HepG2 (cell line): ENCODE data around the gene CA10. TPM values are rescaled to one million over a fixed set of nuclear protein-coding genes. Genes with fewer than 3 reads are reported as not detected.

ENCODE experiments used
- FOXJ3 ChIP-seq: sonication (generic); formaldehyde crosslinking; IDR thresholded peaks from 2 replicates; pipeline ENCODE4 v1.4.0; 2020; ENCODE audit warnings: missing genetic modification reagents, mild to moderate bottlenecking, borderline replicate concordance
- JUN ChIP-seq: sonication (generic); formaldehyde crosslinking; IDR thresholded peaks from 2 replicates; pipeline ENCODE4 v1.4.0; 2020; ENCODE audit warnings: mild to moderate bottlenecking, missing genetic modification reagents
- PPARG ChIP-seq: conservative IDR thresholded peaks from 2 replicates; pipeline ENCODE4 v1.6.1; 2016; ENCODE audit warnings: missing biosample characterization, missing genetic modification reagents
- RFX1 ChIP-seq: fragments of 450-650 bp; IDR thresholded peaks from 2 replicates; pipeline ENCODE4 v1.6.1; 2017
- STAG1 ChIP-seq: sonication (generic); formaldehyde crosslinking; IDR thresholded peaks from 2 replicates; pipeline ENCODE4 v1.4.0; 2020; ENCODE audit warnings: missing genetic modification reagents
- TARDBP ChIP-seq: sonication (generic); formaldehyde crosslinking; IDR thresholded peaks from 2 replicates; pipeline ENCODE4 v1.8.0; 2022; ENCODE audit warnings: mild to moderate bottlenecking, missing genetic modification reagents
- ZBTB40 ChIP-seq, 2 experiments: fragments of 450-650 bp in 1 of 2; sonication (generic) in 1 of 2; formaldehyde crosslinking in 1 of 2; IDR thresholded peaks; 2 replicates each; pipeline versions ENCODE4 v1.6.1 to v1.8.0; 2016 to 2022; ENCODE audit warnings: antibody characterized with exemption in 1 of 2, mild to moderate bottlenecking in 1 of 2, missing genetic modification reagents in 1 of 2
- ZBTB7B ChIP-seq: sonication (generic); formaldehyde crosslinking; IDR thresholded peaks from 2 replicates; pipeline ENCODE4 v1.4.0; 2020; ENCODE audit warnings: missing genetic modification reagents
- ZKSCAN1 ChIP-seq: fragments of 150-350 bp; IDR thresholded peaks from 2 replicates; pipeline ENCODE4 v1.6.1; 2014; ENCODE audit warnings: low read length
- ZMAT3 ChIP-seq: sonication (generic); formaldehyde crosslinking; conservative IDR thresholded peaks from 2 replicates; pipeline ENCODE4 v1.7.0; 2021; ENCODE audit warnings: missing genetic modification reagents
- ZNF235 ChIP-seq: sonication (generic); formaldehyde crosslinking; IDR thresholded peaks from 2 replicates; pipeline ENCODE4 v1.8.1; 2023; ENCODE audit warnings: mild to moderate bottlenecking, missing genetic modification reagents, borderline replicate concordance
- ZNF674 ChIP-seq: sonication (generic); formaldehyde crosslinking; IDR thresholded peaks from 2 replicates; pipeline ENCODE4 v1.5.0; 2020; ENCODE audit warnings: low read depth, mild to moderate bottlenecking, missing genetic modification reagents
- ZNF878 ChIP-seq: sonication (generic); formaldehyde crosslinking; IDR thresholded peaks from 2 replicates; pipeline ENCODE4 v1.8.1; 2023; ENCODE audit warnings: mild to moderate bottlenecking, missing genetic modification reagents, moderate library complexity
- polyA plus RNA-seq, 8 experiments: library from polyadenylated mRNA; depleted of rRNA in 3 of 8; stranded (reverse) in 7 of 8; unstranded in 1 of 8; fragments of >200 nt; fragmentation: Illumina TruSeq in 4 of 8; extraction: Trizol in 4 of 8; gene quantifications; 2 replicates each; pipeline versions ENCODE4 v1.2.1 to v1.2.3, GENCODE V29; 2011 to 2016; ENCODE audit warnings: low read depth in 4 of 8, missing spikeins in 1 of 8, mixed read lengths in 1 of 8; ENCODE audit not compliant: insufficient read depth in 1 of 8
- total RNA-seq, 5 experiments: library from RNA; depleted of rRNA; stranded (reverse); fragments of >200 nt; fragmentation: Illumina TruSeq; extraction: Trizol; gene quantifications; 2 replicates each; pipeline ENCODE4 v1.2.3, GENCODE V29; 2016; ENCODE audit warnings: low read depth in 1 of 5
- TF ChIP-seq, protein P1 (sequence below): sonication (generic); formaldehyde crosslinking; IDR thresholded peaks from one replicate; pipeline ENCODE4 v1.5.1; 2020; ENCODE audit warnings: mild to moderate bottlenecking, missing genetic modification reagents; ENCODE audit errors: not compliant biosample characterization

CA10 gene
- total and polyA plus RNA-seq, 2 of the 13 experiments (the other 11 are each of a cell fraction or from before 2014, with no cell fraction given), result not detected

- TF ChIP-seq FOXJ3 (CRISPR knock-in tag) (peak; percentile 42; the same call in 1 of the 2 replicates), ZMAT3 (CRISPR knock-in tag) (no peak), ZKSCAN1 (no peak), PPARG (no peak), ZBTB40 (IDR thresholded peaks at IDR 0.05) (no peak), ZBTB40 (CRISPR knock-in tag; IDR thresholded peaks at IDR 0.05) (no peak), TARDBP (peak; percentile 36; the same call in 1 of the 2 replicates), RFX1 (no peak), JUN (CRISPR knock-in tag) (no peak), ZNF878 (CRISPR knock-in tag) (no peak), ZBTB7B (CRISPR knock-in tag) (no peak), ZNF674 (CRISPR knock-in tag) (no peak), STAG1 (no peak), ZNF235 (CRISPR knock-in tag) (no peak)
- TF ChIP-seq, protein P1, sequence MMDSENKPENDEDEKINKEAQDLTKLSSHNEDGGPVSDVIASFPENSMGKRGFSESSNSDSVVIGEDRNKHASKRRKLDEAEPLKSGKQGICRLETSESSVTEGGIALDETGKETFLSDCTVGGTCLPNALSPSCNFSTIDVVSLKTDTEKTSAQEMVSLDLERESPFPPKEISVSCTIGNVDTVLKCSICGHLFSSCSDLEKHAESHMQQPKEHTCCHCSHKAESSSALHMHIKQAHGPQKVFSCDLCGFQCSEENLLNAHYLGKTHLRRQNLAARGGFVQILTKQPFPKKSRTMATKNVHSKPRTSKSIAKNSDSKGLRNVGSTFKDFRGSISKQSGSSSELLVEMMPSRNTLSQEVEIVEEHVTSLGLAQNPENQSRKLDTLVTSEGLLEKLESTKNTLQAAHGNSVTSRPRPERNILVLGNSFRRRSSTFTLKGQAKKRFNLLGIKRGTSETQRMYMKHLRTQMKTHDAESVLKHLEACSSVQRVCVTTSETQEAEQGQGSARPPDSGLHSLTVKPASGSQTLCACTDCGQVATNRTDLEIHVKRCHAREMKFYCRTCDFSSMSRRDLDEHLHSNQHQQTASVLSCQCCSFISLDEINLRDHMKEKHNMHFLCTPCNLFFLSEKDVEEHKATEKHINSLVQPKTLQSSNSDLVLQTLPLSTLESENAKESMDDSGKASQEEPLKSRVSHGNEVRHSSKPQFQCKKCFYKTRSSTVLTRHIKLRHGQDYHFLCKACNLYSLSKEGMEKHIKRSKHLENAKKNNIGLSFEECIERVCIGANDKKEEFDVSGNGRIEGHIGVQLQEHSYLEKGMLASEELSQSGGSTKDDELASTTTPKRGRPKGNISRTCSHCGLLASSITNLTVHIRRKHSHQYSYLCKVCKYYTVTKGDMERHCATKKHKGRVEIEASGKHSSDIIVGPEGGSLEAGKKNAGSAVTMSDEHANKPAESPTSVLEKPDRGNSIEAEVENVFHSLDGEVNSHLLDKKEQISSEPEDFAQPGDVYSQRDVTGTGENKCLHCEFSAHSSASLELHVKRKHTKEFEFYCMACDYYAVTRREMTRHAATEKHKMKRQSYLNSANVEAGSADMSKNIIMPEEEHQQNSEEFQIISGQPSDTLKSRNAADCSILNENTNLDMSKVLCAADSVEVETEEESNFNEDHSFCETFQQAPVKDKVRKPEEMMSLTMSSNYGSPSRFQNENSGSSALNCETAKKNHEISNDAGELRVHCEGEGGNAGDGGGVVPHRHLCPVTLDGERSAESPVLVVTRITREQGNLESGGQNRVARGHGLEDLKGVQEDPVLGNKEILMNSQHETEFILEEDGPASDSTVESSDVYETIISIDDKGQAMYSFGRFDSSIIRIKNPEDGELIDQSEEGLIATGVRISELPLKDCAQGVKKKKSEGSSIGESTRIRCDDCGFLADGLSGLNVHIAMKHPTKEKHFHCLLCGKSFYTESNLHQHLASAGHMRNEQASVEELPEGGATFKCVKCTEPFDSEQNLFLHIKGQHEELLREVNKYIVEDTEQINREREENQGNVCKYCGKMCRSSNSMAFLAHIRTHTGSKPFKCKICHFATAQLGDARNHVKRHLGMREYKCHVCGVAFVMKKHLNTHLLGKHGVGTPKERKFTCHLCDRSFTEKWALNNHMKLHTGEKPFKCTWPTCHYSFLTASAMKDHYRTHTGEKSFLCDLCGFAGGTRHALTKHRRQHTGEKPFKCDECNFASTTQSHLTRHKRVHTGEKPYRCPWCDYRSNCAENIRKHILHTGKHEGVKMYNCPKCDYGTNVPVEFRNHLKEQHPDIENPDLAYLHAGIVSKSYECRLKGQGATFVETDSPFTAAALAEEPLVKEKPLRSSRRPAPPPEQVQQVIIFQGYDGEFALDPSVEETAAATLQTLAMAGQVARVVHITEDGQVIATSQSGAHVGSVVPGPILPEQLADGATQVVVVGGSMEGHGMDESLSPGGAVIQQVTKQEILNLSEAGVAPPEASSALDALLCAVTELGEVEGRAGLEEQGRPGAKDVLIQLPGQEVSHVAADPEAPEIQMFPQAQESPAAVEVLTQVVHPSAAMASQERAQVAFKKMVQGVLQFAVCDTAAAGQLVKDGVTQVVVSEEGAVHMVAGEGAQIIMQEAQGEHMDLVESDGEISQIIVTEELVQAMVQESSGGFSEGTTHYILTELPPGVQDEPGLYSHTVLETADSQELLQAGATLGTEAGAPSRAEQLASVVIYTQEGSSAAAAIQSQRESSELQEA (CRISPR knock-in tag), result no peak
These were observed 160.8 kb downstream of the CA10 start (continued) for GRCh38 chr17:51997723-51998122.
